PC-9 (cell line): ENCODE measurements around the gene SLC12A2.

Source experiments
- CTCF ChIP-seq: fragments of 200-600 bp; sonication (generic); conservative IDR thresholded peaks from 2 replicates; pipeline ENCODE4 v1.6.1; 2017; ENCODE audit warnings: mixed run types, antibody characterized with exemption, mild to moderate bottlenecking, moderate library complexity
- EZH2 ChIP-seq: fragments of 200-600 bp; sonication (generic); IDR thresholded peaks from 2 replicates; pipeline ENCODE4 v1.8.0; 2017; ENCODE audit warnings: antibody characterized with exemption, low read depth

GRCh38 chr5:128081111-128081851 lies 2.3 kb upstream of the SLC12A2 start:
- peak; percentile 56 for TF ChIP-seq CTCF
- TF ChIP-seq EZH2: no peak
